Left renal cortex interstitium (tissue), 4 donors: ENCODE data around the gene PPP1R2B. TPM values are rescaled to one million over a fixed set of nuclear protein-coding genes. Genes with fewer than 3 reads are reported as not detected.

Experiments
- DNase-seq, 4 donors: peaks; one replicate each; pipeline ENCODE4 v3.0.0-alpha.2; 2013; ENCODE audit warnings: low read depth in 4 of 4, low spot score in 2 of 4, missing footprints in 1 of 4
- polyA plus RNA-seq, 4 donors: library from polyadenylated mRNA; unstranded; fragments of 120-200 nt; gene quantifications; one replicate each; pipeline ENCODE4 v1.2.1, GENCODE V29; 2013; ENCODE audit not compliant: insufficient read length in 4 of 4

PPP1R2B gene
- polyA plus RNA-seq, 4 donors: 0.09 TPM; not detected in 3

- no peak for DNase-seq
These were observed 20.4 kb downstream of the PPP1R2B start for GRCh38 chr5:156870498-156870839.

DNA sequence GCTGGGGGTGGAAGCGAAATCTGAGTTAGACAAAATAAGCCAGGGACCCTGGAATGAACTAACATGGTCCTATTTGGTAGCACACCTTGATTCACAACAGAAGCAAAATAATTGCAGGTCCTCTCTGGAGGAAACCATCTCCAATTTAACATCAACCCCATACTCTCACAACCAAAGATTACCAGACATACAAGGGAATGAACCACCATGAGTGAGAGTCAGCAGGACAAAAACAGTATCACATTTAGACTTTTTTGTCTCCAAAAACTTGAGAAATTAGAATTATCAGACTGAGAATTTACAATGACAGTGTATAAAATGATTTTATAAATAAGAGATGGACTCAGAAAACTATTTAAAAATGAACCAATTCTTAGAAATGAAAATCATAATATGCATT is 21.1 kb downstream of the PPP1R2B start:
- DNase-seq: no peak

DNA sequence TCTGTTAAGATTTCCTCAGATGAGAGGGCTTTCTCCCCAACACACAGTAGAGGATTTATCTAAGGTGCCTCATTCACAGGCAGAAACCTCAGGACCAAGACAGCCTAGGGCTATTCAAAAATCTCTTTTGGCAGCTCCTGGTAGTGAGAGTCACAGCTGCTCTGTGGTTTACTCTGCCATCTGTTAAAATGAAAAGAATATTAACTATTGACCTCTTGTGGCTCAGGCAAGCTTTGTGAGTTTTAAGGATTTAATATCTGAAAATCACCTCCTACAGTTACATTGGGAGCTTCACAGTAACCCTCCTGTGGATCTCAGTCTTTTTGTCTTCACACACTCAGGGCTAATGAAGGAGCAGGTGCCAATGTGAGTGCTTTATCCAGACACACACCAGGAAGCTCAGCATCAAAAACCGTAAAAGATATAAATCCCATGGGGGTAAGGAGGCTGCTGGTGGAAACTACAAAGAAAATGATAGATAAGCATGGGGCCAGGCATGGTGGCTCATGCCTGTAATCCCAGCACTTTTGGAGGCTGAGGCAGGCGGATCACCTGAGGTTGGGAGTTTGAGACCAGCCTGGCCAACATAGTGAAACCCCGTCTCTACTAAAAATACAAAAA is 29.7 kb downstream of the PPP1R2B start:
- no peak for DNase-seq

DNA sequence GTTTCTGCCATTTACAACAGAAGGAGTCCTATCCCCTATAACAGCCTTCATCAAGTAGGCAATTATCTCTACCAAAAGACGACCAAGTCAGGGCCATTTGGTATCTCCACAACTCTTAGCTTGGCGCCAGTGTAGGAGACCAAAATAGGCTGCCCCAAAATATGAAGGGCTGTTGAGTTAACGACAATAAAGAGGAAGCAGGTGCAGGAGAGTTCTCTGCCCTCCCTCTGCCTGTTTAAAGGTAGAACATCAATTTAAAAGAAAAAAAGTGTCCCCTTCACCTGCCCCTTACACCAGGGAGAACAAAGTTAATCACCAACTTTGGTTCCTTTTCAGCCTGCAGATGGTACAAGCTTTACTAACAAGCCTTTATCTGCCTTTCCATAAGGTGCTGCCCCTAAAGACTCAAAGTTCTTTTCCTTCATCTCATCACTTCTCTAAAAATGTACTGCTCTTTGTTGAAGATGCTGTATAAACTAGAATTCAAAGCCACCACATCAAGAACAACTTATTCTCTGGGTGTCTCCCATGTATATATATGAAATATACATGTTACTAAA is 33.3 kb downstream of the PPP1R2B start:
- no peak for DNase-seq

DNA sequence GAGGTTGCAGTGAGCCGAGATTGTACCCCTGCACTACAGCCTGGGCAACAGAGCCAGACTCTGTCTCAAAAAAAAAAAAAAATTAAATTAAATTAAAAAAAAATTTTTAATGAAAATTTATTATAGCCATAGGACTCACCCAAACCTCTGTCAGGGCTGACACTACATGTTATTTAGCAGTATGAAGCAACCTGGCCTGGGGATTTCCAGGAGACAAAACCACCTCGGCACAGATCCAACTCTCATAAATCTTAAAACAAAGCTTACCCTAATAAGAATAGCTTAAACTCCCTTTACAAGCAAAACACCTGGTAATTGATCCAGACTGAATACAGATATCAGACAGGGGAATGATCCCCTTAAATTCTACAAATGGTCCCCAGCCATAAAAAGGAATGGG is 38.4 kb downstream of the PPP1R2B start:
- DNase-seq: no peak

- DNase-seq: no peak
These were observed 42.1 kb downstream of the PPP1R2B start for GRCh38 chr5:156892223-156892622.

GRCh38 chr5:156892864-156893263 is 42.8 kb downstream of the PPP1R2B start:
- no peak for DNase-seq

DNA sequence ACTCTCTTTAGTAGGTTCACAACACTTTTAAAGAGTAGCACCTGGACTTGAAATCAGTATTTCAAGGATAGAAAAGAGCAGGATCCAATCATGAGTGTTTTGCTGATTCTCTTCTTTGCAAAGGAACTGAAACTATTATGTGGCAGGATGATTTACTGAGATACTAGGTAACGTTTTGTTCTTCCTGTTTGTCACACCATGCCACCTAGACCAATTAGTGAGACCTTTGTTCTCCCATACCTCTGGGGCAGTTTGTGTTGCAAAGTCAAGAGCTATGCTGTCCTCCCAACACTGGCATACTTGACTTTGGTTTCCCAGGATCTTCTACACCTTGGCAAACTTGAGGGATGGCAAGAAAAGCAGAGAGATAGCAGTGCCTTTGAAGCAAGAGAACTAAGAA is 43.4 kb downstream of the PPP1R2B start:
- DNase-seq: no peak

DNA sequence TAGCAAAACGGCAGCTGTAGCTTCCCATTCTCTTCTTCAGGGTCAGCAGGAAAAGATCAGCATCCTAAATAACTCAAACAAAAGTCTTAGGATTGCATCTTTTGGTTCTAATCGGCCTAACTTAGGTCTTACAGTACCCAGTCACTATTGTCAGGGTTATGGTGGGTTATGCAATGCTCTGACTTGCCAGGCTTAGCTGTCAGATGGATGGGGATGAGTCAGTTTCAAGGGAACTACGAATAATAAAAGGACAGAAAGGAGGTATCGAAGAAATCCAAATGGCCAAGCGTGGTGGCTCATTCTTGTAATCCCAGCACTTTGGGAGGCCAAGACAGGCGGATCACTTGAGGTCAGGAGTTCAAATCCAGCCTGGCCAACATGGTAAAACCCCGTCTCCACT is 46.5 kb downstream of the PPP1R2B start:
- DNase-seq: no peak

Other genes starting within 250 kb of the PPP1R2B start
- under 1 TPM; 0.46 to 0.62 (median 0.56) TPM for gene TIMD4, start 112.9 kb downstream of the PPP1R2B start, polyA plus RNA-seq
- 1 to 10 TPM; 1.6 to 3.3 (median 3.2) TPM for gene HAVCR1, start 208.8 kb downstream of the PPP1R2B start, polyA plus RNA-seq